Right ventricle myocardium superior (tissue), 1 donor: ENCODE results near the gene NVL. TPM values are rescaled to one million over a fixed set of nuclear protein-coding genes. Genes with fewer than 3 reads are reported as not detected.

Source experiments
- ATAC-seq: fragments of 200-7000 bp; cut with Tn5 transposase; one replicate; pipeline ENCODE4 v1.9.1; 2020; ENCODE audit warnings: mild to moderate bottlenecking; ENCODE audit not compliant: poor library complexity
- DNase-seq: peaks from one replicate; pipeline ENCODE4 v3.0.0-alpha.2; 2020
- intact Hi-C: fragments of 100-400 bp; cut with DNase I; formaldehyde crosslinking; loops from one replicate; pipeline ENCODE4 v1.11.2; 2022
- total RNA-seq: library from RNA; stranded (reverse); fragmentation: NEBNext Ultra II Directional; extraction: Animal tissue kit (Norgen Biotek cat#: 25700); gene quantifications from one replicate; pipeline ENCODE4 v1.2.1, GENCODE V29; 2021
- donor health status: DM: no; HTN: yes; CAD: no; lungs with severe emphysema.

Gene NVL
- total RNA-seq, 1 donor from 2014 or later = 8.4 TPM

- intact Hi-C loops = no loop called here
- DNase-seq (no peak), ATAC-seq (no peak)
Measured at GRCh38 chr1:224259986-224260385, 70.0 kb downstream of the NVL start.

GRCh38 chr1:224258351-224258750, 71.6 kb downstream of the NVL start:
- DNase-seq = no peak
- intact Hi-C loops = no loop called here
- ATAC-seq = no peak

GRCh38 chr1:224256640-224257039, 73.3 kb downstream of the NVL start:
- ATAC-seq = no peak

GRCh38 chr1:224253721-224254120, 76.3 kb downstream of the NVL start:
- intact Hi-C loops = no loop called here
- DNase-seq (no peak), ATAC-seq (no peak)

More at GRCh38 chr1:224256640-224257039, 73.3 kb downstream of the NVL start:
- intact Hi-C loops = no loop called here
- no peak for DNase-seq

- intact Hi-C loops = no loop called here
- no peak for DNase-seq
- ATAC-seq = no peak
Measured at GRCh38 chr1:224252479-224252878, 77.5 kb downstream of the NVL start.

GRCh38 chr1:224251741-224252146, 78.2 kb downstream of the NVL start:
- no peak for DNase-seq
- ATAC-seq = no peak
- intact Hi-C loops = no loop called here

- peak; percentile 74 for DNase-seq
- intact Hi-C loops = no loop called here
- ATAC-seq = peak; percentile 90
Measured at GRCh38 chr1:224245188-224245587, 84.8 kb downstream of the NVL start.

- intact Hi-C loops = no loop called here
- DNase-seq = no peak
- no peak for ATAC-seq
Measured at GRCh38 chr1:224238756-224239155, 91.2 kb downstream of the NVL start.

GRCh38 chr1:224238212-224238611, 91.8 kb downstream of the NVL start:
- no peak for DNase-seq
- ATAC-seq = no peak
- intact Hi-C loops = no loop called here

GRCh38 chr1:224237119-224237881, 92.7 kb downstream of the NVL start:
- DNase-seq (no peak), ATAC-seq (no peak)
- intact Hi-C loops = no loop called here

- DNase-seq = no peak
- intact Hi-C loops = no loop called here
- ATAC-seq = no peak
Measured at GRCh38 chr1:224235813-224236493, 94.0 kb downstream of the NVL start.

GRCh38 chr1:224234017-224234416, 96.0 kb downstream of the NVL start:
- DNase-seq = no peak
- no peak for ATAC-seq
- intact Hi-C loops = no loop called here

GRCh38 chr1:224226849-224227502, 103.0 kb downstream of the NVL start:
- intact Hi-C loops = no loop called here
- no peak for ATAC-seq
- no peak for DNase-seq

- peak; percentile 39 for ATAC-seq
- no peak for DNase-seq
- intact Hi-C loops = no loop called here
Measured at GRCh38 chr1:224223819-224224714, 105.9 kb downstream of the NVL start.

- intact Hi-C loops = no loop called here
- DNase-seq (no peak), ATAC-seq (no peak)
Measured at GRCh38 chr1:224219612-224220059, 110.3 kb downstream of the NVL start.

- DNase-seq (no peak), ATAC-seq (no peak)
- intact Hi-C loops = no loop called here
Measured at GRCh38 chr1:224219011-224219611, 110.9 kb downstream of the NVL start.

GRCh38 chr1:224217655-224218623, 112.0 kb downstream of the NVL start:
- DNase-seq (no peak), ATAC-seq (no peak)
- intact Hi-C loops = no loop called here
